ENCODE data around the gene CACNA1B.

- TF ChIP-seq EZH2 (IDR thresholded peaks at IDR 0.05; ENCODE audit: borderline replicate concordance, low read depth, low read length, severe bottlenecking) (no peak), CTCF (IDR thresholded peaks at IDR 0.05; ENCODE audit: borderline replicate concordance, extremely low read depth, low read length, poor library complexity, severe bottlenecking) (no peak)
Measured at GRCh38 chr9:137827908-137828526, 49.6 kb upstream of the CACNA1B start.
